Activated CD8-positive, alpha-beta memory T cell treated with anti-CD3 and anti-CD28 coated beads for 48 hours (primary cell): ENCODE results near the gene CHD2.

ENCODE experiments used
- DNase-seq, 3 experiments: peaks; one replicate each; pipeline ENCODE4 v3.0.0-alpha.2; 2020; ENCODE audit warnings: low read depth in 2 of 3, low spot score in 2 of 3

Gene CHD2

GRCh38 chr15:92958105-92958504 is 58.0 kb downstream of the CHD2 start:
- DNase-seq, result peak in 1 of 3 experiments; percentile 13

- no peak for DNase-seq
Observed at GRCh38 chr15:92959219-92959618, 59.1 kb downstream of the CHD2 start.

DNA sequence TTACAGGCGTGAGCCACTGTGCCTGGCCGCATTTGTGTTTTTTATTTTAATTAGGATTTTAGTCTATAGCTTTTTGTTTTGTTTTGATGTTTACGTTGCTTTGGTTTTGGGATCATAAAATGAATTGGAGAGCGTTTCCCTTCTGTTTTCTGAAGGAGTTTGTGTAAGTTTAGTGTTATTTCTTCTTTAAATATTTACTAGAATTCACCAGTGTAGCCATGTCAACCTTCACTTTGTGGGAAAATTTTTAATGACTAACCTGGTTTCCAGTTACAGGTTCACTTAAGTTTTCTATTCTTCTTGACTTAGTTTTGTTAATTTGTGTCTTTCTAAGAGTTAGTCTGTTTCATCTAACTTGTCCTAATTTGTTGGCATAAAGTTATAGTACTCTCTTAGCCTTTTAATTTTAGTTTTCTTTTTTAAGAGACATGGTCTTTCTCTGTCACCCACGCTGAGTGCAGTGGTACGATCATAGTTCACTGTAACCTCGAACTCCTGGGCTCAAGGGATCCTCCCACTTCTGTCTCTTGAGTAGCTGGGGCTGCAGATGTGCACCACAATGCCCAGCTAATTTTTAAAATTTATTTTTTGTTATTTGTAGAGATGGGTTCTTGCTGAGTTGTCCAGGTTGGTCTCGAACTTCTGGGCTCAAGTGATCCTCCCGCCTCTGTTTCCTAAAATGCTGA is 61.0 kb downstream of the CHD2 start:
- DNase-seq, result no peak

- DNase-seq, result no peak
Observed at GRCh38 chr15:92962914-92963313, 62.8 kb downstream of the CHD2 start.

DNA sequence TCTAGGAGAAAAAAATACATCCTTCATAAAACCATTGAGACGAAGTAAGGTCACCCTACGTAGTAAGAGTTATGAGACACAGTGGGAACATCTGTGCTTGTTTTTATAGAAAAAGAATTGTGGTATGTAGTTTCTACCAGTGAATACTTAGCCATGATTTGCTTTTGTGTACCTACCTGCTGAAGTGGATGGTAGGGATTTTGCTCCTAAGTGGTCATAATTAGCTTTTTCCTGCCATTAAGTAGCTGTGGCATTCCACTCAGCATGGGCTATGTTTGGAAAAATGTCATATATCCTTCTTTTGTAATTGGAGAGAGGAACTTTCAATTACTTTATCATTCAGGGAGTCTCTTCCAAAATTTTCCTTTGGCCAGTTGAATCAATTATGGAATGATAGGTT is 63.7 kb downstream of the CHD2 start:
- DNase-seq, result no peak

DNA sequence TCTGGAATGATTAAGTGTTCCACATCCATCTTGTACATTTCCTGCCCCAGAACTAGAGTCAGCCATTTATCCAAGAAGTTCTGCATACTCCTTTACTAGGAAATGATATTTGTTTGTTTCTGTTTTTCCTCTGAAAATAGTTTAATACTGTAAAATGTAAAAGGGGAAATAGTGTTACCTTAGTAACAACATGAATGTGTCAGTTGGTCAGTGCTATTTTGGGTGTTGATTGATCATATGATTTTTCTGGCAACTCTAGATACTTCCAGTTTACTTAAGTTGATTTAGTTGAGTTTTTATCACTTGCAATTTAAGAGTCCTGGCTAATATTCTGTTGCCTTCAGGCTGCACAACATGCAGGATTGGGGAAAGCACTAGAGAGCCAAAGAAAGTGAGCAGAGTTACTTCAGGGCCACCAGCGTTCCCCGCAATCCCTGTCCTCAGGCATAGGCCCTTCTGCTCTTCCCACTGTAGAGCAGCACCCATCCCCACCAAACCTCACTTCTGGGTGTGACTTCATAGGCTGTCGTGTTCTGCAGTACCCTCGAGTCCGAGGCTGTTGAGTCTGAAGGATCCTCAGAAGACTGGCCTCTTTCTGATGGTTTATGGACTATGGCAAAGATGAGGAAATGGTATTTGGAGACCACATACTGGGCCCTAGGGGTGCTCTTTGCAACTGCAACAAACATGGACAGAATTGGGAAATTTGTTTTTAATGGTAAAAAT is 69.0 kb downstream of the CHD2 start:
- DNase-seq, result no peak

DNA sequence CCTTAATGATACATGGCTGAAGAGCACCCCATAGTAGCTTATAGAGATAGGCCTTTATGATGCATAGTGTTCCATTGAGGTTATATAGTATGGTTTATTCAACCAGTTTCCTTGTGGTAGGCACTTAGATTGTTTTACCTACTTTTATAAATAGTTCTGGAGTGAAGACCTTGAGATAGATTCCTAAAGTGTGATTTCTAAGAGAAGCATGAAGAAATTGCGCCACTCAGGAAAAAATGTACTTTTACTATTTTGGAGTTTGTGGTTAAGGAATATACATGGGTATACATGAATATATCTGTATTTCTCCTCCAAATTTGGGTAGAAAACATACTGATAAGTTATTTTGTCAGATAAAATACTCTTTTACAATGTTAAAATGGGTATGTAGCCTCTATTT is 70.5 kb downstream of the CHD2 start:
- DNase-seq, result no peak

DNA sequence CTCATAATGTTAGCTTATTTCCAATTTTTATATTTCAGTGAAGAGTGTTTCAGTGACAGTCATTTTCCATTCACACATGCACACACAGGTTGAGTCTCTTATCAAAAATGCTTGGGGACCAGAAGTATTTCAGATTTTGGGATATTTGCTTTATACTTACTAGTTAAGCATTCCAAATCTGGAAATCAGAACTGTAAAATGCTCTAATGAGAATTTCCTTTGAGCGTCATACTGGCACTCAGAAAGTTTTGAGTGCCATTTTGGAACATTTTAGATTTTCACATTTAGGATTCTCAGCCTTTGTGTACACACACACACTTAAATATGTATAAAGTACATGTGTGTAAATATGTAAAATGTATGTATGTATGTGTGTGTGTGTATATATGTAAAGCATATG is 71.0 kb downstream of the CHD2 start:
- no peak for DNase-seq

DNA sequence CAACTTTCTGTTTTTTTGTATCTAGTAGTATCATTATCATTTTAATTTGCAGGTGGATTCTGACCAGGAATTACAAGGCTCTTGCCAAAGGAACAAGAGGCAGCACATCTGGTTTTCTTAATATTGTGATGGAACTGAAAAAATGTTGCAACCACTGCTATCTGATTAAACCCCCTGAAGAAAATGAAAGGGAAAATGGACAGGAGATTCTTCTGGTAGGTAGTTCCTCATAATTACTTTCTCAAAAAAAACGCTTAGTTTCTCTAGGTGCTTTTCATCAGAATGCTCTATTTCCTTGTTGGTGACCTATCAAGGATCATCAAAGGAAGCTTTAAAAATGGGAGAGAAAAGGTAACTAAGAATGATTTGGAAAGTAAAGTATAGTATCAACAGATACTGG is 71.6 kb downstream of the CHD2 start:
- no peak for DNase-seq

DNA sequence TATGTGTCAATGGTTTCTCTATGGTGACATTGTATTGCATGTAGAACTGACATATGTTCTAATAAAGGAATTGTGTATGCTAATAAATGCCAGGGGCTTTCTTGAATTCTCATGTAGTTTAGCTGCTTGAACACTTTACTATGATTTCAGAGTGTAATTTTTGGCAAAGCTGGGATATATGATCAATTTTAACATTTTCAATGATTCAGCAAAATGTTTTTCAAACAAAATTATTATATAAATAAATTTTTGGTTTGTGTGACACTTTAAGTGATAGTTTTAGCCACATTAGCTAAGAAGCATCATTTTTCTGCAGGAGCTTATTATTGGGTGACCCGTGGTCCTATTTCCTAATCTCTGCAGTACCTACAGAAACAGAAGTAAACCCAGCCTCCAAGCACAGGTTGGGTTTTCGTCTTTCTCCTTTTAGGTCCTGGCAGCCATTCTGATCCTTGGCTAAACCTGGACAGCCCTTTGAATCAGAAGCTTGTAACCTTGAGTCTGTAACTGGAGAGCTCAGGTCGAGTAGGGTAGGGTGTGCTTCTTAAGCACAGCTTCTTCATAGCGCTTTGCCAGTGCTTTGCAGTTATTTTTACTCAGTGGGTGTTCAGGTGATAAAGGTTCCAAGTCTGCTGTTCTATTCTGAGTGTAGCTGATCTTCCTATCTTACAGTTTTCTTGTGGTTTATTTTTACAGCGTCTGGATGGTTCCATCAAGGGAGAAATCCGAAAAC is 74.2 kb downstream of the CHD2 start:
- DNase-seq, result no peak

DNA sequence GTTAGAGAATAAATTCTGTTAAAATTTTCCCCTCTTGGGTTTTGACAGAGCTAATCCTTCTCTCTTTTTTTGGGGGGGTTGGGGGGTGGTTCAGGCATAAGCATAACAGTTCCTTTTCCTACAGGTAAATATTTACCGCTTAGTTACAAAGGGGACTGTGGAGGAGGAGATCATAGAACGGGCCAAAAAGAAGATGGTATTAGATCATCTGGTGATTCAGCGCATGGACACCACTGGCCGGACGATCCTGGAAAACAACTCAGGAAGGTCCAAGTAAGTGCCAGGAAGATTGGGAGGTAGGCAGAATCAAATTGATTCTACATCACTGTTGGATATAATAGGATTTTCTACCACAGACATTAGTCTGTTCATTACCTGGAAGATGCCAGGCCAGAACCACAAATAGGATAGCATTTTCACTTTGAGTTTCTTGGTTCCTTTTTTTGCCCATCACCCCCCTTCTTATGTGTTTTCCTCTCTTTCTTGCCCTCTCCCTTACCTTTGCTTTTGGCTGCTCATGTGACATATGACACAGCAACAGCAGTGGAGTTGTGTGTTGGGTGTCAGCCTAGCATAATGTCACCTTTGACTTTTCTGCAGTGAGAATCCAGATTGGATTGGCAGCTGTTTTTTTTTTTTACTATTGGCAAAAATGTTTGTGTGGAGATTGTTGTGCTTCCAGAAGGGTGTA is 79.0 kb downstream of the CHD2 start:
- DNase-seq, result no peak

DNA sequence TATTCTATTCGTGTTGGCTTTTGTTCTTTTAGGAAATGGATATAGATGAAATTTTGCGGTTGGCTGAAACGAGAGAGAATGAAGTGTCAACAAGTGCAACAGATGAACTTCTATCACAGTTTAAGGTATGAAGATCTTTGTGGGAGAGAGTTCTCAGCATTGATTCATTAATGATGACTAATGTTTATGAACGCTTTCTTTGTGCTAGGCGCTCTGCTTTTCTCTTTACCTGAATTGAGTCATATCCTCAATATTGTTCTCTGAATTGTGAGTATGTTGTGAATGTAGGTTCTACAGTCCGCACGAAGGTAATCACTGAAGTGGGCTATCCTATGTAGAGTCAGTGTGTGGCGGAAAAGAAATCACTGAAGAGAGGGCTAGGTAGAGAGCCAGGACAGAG is 81.2 kb downstream of the CHD2 start:
- no peak for DNase-seq

GRCh38 chr15:92984161-92984560 is 84.0 kb downstream of the CHD2 start:
- no peak for DNase-seq

GRCh38 chr15:92989470-92989869 is 89.3 kb downstream of the CHD2 start:
- DNase-seq, result no peak

GRCh38 chr15:92990031-92990430 is 89.9 kb downstream of the CHD2 start:
- DNase-seq, result no peak

DNA sequence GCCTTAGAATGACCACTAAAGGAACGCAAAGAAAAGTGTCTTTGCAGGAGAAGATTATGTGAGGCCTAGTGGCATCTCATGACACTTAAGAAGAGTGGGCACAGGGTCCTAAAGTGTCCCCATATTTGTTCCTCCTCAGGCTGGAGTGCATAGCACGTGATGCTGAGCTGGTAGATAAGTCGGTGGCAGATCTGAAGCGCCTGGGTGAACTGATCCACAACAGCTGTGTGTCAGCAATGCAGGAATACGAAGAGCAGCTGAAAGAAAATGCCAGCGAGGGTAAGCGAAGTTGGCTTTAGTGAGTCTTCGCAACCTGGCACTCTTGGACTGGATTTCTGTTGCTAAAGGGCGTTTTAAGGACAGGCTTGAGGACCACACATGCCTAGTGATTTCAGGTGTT is 92.6 kb downstream of the CHD2 start:
- DNase-seq, result no peak

GRCh38 chr15:92997821-92998220 is 97.7 kb downstream of the CHD2 start:
- no peak for DNase-seq

DNA sequence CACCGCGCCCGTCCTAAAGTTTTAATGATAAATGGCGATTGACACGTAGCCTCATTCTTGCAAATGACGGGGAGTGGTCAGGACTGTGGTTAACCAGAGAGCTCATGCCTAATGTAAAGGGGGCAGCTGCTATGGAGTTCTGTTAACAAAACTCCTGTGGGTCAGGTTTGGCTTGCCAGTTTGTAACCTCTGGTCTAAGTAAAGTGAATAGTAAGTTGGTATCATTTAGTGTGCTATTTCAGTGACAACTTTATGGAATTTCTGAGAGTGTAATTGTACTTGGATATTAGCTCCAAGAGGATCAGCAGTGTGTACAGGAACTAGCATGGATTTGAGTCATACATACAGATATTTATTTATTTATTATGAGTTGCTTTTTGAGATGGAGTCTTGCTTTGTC is 101.0 kb downstream of the CHD2 start:
- no peak for DNase-seq

DNA sequence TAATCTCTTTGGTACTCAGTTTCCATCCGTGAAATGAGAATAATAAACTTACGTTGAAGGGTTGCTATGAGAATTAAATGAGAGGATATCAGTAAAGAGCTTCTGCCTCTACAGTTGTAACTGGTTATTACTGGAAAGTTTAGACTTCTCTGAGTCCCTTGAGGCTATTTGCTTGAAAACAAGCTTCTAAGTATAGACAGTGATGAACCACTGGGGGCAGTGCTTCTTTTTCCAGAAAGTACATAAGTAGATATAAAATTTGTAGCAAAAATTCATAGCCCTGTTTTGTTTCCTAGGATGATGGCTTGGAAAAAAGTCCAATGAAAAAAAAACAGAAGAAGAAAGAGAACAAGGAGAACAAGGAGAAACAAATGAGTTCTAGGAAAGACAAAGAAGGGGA is 101.8 kb downstream of the CHD2 start:
- no peak for DNase-seq

DNA sequence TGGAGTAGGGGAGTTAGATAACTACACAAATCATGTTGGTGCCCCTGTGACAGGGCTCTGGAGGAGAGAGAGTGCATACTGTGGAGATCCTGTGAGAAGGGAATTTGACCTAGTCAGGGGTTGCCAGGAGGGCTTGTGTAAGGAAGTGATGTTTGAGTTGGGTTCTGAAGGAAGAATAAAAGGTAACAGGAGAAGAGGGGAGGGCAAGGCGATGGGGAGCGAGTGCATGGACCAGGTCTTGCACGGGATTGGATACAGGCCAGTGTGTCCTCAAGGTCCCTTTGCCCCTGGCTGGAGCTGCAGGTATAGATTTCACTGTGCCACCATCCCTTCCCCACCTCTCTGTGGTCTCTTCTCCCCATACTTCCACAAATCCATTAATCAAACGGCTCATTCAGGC is 105.0 kb downstream of the CHD2 start:
- DNase-seq, result no peak

DNA sequence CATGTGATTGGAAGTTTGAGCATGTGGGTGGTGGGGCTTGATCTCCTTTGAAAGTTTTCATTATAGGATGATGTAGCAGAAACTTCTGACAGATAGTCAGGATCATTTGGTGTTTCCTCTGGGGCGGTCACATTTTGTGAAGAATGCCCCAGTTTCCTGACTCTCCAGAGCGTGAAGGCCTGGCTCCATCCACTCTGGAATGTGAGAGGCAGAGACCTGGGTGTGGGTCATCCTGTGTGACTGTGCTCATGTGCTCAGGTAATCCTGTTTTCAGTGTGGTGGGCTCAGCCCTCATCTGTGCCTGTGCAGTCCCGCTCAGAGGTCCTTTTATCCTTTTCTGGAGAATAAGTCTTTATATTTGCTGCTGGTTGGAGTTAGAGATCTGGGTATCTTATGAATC is 107.9 kb downstream of the CHD2 start:
- DNase-seq, result no peak

DNA sequence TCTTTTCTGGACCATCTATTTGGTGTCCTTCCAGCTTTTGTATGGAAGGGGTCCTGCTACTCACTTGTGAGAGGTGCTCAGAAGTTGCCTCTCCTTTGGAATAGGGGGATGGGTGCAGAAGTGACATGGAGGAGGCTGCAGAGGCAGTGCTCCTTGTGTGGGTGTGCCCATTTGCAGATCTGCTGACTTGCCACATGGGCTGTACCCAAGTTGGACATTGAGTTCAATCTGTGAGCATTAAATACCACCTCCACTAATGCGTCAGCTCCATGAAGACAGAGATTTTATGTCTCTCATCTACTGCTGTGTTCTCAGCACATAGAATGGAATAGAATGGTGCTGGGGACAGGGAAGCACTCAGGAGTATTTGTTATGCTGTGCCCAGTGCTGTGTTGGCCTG is 112.7 kb downstream of the CHD2 start:
- no peak for DNase-seq
